Ascending aorta (tissue), 2 donors: ENCODE results near the gene PCOLCE2. TPM values are rescaled to one million over a fixed set of nuclear protein-coding genes. Genes with fewer than 3 reads are reported as not detected.

Experiments
- DNase-seq, 2 donors: peaks; one replicate each; pipeline ENCODE4 v3.0.0-alpha.2; 2019; ENCODE audit warnings: low spot score in 2 of 2
- H3K27ac ChIP-seq, 2 donors: fragments of 200-600 bp; sonication (generic); one replicate each; pipeline ENCODE4 v1.5.1; 2016 to 2017; ENCODE audit warnings: mild to moderate bottlenecking in 1 of 2
- H3K27me3 ChIP-seq: fragments of 200-600 bp; sonication (generic); one replicate; pipeline ENCODE4 v1.5.1; 2017
- H3K36me3 ChIP-seq, 2 donors: fragments of 200-600 bp; sonication (generic); one replicate each; pipeline ENCODE4 v1.5.1; 2016
- H3K4me1 ChIP-seq, 2 donors: fragments of 200-600 bp; sonication (generic); one replicate each; pipeline ENCODE4 v1.5.1; 2016 to 2017; ENCODE audit warnings: mild to moderate bottlenecking in 1 of 2
- H3K4me3 ChIP-seq, 2 donors: fragments of 200-600 bp; sonication (generic); one replicate each; pipeline ENCODE4 v1.5.1; 2016 to 2017; ENCODE audit warnings: mild to moderate bottlenecking in 1 of 2
- H3K9me3 ChIP-seq, 2 donors: fragments of 200-600 bp; sonication (generic); one replicate each; pipeline ENCODE4 v1.5.1; 2016
- intact Hi-C: fragments of 100-400 bp; cut with DNase I; formaldehyde crosslinking; loops from one replicate; pipeline ENCODE4 v1.15.1; 2023
- total RNA-seq: library from RNA; depleted of rRNA; stranded (reverse); fragments of >200 nt; gene quantifications from one replicate; pipeline ENCODE4 v1.1.0, GENCODE V29; 2016
- TF ChIP-seq, protein P1 (sequence below), 3 experiments: fragments of 200-600 bp in 2 of 3; fragments of 450-650 bp in 1 of 3; sonication (generic) in 2 of 3; IDR thresholded peaks; one replicate each; pipeline ENCODE4 v1.5.1; 2016 to 2019; ENCODE audit warnings: antibody characterized with exemption in 3 of 3, mild to moderate bottlenecking in 1 of 3, moderate library complexity in 1 of 3

PCOLCE2 gene
- total RNA-seq, 1 donor from 2014 or later: 58.1 TPM

DNA sequence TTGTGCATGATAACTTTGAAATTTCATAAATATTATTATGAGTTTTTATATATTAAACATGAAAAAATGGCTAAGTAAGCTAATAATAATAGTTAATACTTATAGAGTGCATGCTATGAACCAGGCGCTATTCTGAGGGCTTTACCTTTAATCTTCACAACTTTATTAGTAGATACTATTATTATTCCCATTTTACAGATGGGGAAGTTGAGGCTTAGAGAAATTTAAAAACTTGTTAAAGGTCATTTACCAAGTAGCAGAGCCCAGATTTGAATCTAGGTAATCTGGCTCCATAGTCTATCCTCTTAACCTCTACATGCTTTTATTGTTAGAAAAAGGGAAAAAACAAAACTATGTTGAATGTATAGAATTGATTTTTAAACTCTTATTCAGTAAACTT is 104.7 kb downstream of the PCOLCE2 start:
- TF ChIP-seq, protein P1, sequence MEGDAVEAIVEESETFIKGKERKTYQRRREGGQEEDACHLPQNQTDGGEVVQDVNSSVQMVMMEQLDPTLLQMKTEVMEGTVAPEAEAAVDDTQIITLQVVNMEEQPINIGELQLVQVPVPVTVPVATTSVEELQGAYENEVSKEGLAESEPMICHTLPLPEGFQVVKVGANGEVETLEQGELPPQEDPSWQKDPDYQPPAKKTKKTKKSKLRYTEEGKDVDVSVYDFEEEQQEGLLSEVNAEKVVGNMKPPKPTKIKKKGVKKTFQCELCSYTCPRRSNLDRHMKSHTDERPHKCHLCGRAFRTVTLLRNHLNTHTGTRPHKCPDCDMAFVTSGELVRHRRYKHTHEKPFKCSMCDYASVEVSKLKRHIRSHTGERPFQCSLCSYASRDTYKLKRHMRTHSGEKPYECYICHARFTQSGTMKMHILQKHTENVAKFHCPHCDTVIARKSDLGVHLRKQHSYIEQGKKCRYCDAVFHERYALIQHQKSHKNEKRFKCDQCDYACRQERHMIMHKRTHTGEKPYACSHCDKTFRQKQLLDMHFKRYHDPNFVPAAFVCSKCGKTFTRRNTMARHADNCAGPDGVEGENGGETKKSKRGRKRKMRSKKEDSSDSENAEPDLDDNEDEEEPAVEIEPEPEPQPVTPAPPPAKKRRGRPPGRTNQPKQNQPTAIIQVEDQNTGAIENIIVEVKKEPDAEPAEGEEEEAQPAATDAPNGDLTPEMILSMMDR (IDR thresholded peaks at IDR 0.05): no peak
- intact Hi-C loops: no loop called here
- H3K9me3 ChIP-seq: no peaks in the 10 kb centered on the region
- no peaks in the 10 kb centered on the region for H3K27me3 ChIP-seq
- H3K27ac ChIP-seq: no peak overlapping the region
- H3K4me1 ChIP-seq: no peaks in the 10 kb centered on the region
- peaks cover 0 to 14% of the 10 kb centered on the region in 2 donors for H3K36me3 ChIP-seq
- DNase-seq: no peak
- H3K4me3 ChIP-seq: no peak overlapping the region

DNA sequence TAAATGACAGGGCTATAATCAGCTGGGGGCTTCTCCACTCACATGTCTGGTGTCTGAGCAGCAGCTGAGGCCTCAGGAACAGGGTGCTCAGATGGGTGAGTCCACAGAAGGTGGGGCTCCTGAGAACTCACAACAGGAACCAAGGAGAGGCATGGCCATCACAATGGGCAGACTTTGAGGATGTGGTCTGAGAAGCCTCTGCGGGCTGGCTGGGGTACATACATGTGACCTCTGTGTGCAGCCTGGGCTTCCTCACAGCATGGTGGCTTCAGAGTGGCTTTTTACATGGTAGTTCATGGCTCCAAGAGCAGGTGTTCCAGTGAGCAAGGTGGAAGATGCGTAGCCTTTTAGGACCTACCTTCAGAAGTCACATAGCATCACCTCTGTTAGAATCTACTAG is 106.3 kb downstream of the PCOLCE2 start:
- TF ChIP-seq, protein P1 (IDR thresholded peaks at IDR 0.05): no peak
- DNase-seq: no peak

DNA sequence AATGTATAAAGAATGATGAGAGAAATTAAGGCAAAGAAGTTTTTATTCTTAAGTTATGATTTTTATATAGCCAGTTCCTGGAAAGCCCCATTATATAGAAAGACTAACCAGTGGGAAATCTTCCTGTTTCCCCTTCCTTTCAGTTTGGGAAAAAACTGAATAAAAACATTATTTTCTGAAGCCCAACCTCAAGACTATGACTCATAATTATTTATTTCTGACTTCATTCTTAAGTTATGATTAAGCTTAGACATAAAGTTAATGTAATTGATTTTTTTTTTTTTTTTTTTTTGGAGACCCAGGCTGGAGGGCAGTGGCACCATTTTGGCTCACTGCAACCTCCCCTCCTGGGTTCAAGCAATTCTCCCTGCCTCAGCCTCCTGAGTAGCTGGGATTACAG is 109.3 kb downstream of the PCOLCE2 start:
- TF ChIP-seq, protein P1 (IDR thresholded peaks at IDR 0.05): no peak
- no peaks in the 10 kb centered on the region for H3K4me1 ChIP-seq
- intact Hi-C loops: no loop called here
- peaks cover 0 to 9% of the 10 kb centered on the region in 2 donors for H3K36me3 ChIP-seq
- DNase-seq: no peak
- no peaks in the 10 kb centered on the region for H3K27me3 ChIP-seq
- H3K4me3 ChIP-seq: no peak overlapping the region
- no peaks in the 10 kb centered on the region for H3K9me3 ChIP-seq
- H3K27ac ChIP-seq: no peak overlapping the region

More for the DNA sequence above, 106.3 kb downstream of the PCOLCE2 start:
- no peak overlapping the region for H3K27ac ChIP-seq
- intact Hi-C loops: no loop called here
- H3K4me1 ChIP-seq: no peaks in the 10 kb centered on the region
- no peak overlapping the region for H3K4me3 ChIP-seq
- peaks cover 0 to 14% of the 10 kb centered on the region in 2 donors for H3K36me3 ChIP-seq
- no peaks in the 10 kb centered on the region for H3K9me3 ChIP-seq
- no peaks in the 10 kb centered on the region for H3K27me3 ChIP-seq

DNA sequence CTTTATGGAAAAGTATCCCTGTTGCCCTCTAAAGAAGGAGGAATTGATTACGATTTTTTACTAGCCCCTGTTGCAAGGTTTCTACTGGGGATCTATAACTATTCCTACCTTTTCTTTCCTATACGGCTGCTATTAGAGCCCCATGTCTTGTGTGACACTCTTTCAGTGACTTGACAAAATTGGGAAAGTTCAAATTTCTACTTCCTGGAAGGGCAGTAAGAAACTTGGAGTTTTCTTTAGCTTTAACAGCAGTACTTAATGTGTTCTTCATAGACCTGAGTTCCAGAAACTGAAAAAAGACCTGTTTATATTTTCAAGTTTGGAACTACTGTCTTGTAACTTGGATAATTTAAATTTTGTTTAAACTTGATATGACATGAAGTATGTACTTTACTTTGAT is 110.3 kb downstream of the PCOLCE2 start:
- Histone ChIP-seq H3K36me3 (peaks cover 0 to 9% of the 10 kb centered on the region in 2 donors), H3K27ac (no peak overlapping the region), H3K4me3 (no peak overlapping the region), H3K4me1 (no peaks in the 10 kb centered on the region), H3K27me3 (no peaks in the 10 kb centered on the region), H3K9me3 (no peaks in the 10 kb centered on the region)
- TF ChIP-seq, protein P1 (IDR thresholded peaks at IDR 0.05): no peak
- no peak for DNase-seq
- intact Hi-C loops: no loop called here

DNA sequence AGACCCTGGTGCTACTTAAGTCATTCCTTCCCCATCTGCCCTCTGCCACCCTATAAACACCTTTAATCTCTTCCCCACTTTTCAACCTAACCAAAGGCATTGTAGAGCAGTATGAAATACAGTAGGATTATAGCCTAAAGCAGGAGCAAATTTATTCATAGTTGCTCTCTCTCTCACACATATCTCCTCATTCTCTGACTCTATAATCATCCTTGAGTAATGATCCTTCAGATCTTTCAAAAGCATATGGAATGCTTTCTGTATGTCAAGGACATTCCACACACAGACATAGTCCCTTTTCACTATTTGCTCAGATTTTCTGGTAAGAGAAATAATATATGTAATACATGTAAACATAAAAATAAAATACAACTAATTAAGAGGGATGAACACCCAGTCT is 111.0 kb downstream of the PCOLCE2 start:
- Histone ChIP-seq H3K27ac (no peak overlapping the region), H3K4me3 (no peak overlapping the region), H3K9me3 (no peaks in the 10 kb centered on the region), H3K36me3 (peaks cover 0 to 12% of the 10 kb centered on the region in 2 donors), H3K4me1 (no peaks in the 10 kb centered on the region), H3K27me3 (no peaks in the 10 kb centered on the region)
- TF ChIP-seq, protein P1 (IDR thresholded peaks at IDR 0.05): no peak
- no peak for DNase-seq
- intact Hi-C loops: no loop called here

DNA sequence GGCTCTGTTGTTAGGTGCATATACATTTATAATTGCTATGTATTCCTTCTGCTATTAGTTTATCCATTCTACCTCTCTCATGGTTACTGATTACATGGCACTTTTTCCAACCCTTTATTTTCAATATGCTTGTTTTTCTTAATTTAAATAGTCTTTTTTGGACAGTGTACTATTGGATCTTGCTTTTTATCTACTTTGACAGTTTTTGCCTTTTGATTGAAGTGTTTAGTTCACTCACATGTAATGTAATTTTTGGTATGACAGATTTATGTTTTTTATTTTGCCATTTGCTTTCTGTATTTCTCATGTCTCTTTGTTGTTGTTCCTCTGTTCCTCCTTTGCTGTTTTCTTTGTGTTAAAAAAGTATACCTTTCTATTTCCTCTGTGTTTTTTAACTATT is 120.5 kb downstream of the PCOLCE2 start:
- Histone ChIP-seq H3K9me3 (peaks cover 0 to 22% of the 10 kb centered on the region in 2 donors), H3K4me3 (no peak overlapping the region), H3K4me1 (no peaks in the 10 kb centered on the region), H3K36me3 (peaks cover 0 to 42% of the 10 kb centered on the region in 2 donors), H3K27ac (no peak overlapping the region), H3K27me3 (no peaks in the 10 kb centered on the region)
- TF ChIP-seq, protein P1 (IDR thresholded peaks at IDR 0.05): no peak
- no peak for DNase-seq
- intact Hi-C loops: no loop called here
